Ovary (tissue), 3 donors: ENCODE data around the gene LRP8.

Experiments
- CTCF ChIP-seq, 3 donors: fragments of 450-650 bp in 2 of 3; fragments of 200-600 bp in 1 of 3; IDR thresholded peaks; one replicate each; pipeline versions ENCODE4 v1.5.1 to v1.8.0; 2016 to 2022; ENCODE audit warnings: antibody characterized with exemption in 3 of 3, mild to moderate bottlenecking in 1 of 3
- POLR2A ChIP-seq: fragments of 450-650 bp; IDR thresholded peaks from one replicate; pipeline ENCODE4 v1.6.1; 2017; ENCODE audit warnings: antibody characterized with exemption, mild to moderate bottlenecking, moderate library complexity
- donor health status: DM: no; HTN: no; CAD: no.

DNA sequence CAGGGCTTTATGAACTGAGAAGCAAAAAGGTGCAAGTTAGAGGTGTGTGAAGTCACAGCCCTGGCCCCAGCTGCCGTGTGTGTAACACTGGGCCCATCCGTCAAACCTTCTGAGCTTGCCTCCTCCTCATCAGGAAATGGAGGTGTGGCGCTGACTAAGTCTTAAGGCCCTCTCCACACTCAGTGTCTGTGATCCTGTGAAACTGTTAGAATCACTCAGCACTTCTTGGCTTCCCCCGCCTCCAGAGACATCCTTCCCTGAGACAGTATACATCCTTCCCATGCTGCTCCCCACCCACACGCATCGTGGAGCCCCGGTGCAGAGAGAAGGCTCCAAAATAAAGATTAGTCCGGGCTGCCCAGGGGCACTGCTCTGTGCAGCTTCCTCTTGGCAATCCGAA is 33.3 kb downstream of the LRP8 start:
- no peak for TF ChIP-seq POLR2A
- no peak for TF ChIP-seq CTCF (IDR thresholded peaks at IDR 0.05)
